Stimulated activated CD4-positive, alpha-beta T cell treated with anti-CD3 and anti-CD28 coated beads, Interleukin-15, amount 100 ng/mL, for 48 hours (primary cell): ENCODE measurements around the gene RNU6-1.

Experiments
- DNase-seq, 2 donors: peaks; one replicate each; pipeline ENCODE4 v3.0.0-alpha.2; 2020; ENCODE audit warnings: low read depth in 2 of 2

The RNU6-1 gene

GRCh38 chr15:67832897-67833709, 6.7 kb downstream of the RNU6-1 start:
- DNase-seq, result no peak

- DNase-seq, result no peak
Observed at GRCh38 chr15:67832031-67832551, 7.8 kb downstream of the RNU6-1 start.

DNA sequence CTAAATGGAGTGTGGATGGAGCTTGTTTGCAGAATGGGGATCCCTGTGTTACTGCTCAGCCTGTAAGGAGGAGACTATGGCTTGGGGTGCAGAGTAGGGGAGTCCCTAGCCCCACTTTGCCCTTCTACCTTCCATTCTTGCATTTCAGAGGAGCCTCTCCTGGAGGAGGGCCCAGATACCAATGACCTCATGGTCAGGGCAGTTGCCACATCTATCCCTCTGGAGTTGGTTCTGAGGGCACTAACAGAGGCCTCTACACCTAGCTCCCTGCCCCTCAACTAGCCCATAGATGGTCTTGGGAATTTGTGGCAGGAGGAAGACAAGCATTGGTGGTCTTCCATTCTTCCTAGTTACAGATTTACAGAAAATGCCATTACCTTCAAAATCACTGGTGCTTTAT, 8.5 kb downstream of the RNU6-1 start:
- no peak for DNase-seq

- DNase-seq, result no peak
Observed at GRCh38 chr15:67829647-67830504, 10.0 kb downstream of the RNU6-1 start.

GRCh38 chr15:67828969-67829646, 10.7 kb downstream of the RNU6-1 start:
- no peak for DNase-seq

DNA sequence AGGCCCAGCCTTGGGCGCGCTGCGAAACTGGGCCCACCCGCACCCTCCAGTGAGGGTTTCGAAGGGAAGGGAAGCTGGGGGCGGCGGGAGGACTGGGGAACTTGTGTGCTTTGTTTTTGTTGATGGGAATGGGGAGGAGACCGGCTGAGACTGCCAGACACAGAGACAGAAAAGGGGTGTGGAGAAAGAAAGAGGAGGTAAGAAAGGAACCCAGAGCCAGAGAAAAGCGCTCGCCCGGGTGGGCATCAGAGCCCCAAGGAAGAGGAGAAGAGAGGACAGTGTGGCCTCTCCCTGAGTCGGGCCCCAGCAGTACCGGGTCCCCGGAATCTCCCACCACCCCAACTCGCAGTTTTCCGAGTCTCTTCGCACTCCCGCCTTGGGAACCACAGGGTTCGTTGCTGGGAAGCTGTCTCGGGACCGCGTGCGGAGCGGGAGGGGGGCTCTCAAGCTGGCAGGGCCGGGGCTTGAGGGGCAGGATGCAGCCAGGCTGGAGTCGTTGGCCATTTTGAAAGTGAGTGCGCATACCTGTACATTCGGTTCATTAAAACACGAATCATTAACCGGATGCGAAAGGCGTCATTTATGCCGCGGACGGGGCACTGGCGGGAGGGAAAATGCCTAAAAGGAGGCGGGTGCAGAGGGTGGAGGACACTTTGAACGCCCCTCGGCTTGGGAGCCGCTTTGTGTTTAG, 11.4 kb downstream of the RNU6-1 start:
- DNase-seq, result no peak

GRCh38 chr15:67827562-67828277, 12.1 kb downstream of the RNU6-1 start:
- DNase-seq, result no peak

DNA sequence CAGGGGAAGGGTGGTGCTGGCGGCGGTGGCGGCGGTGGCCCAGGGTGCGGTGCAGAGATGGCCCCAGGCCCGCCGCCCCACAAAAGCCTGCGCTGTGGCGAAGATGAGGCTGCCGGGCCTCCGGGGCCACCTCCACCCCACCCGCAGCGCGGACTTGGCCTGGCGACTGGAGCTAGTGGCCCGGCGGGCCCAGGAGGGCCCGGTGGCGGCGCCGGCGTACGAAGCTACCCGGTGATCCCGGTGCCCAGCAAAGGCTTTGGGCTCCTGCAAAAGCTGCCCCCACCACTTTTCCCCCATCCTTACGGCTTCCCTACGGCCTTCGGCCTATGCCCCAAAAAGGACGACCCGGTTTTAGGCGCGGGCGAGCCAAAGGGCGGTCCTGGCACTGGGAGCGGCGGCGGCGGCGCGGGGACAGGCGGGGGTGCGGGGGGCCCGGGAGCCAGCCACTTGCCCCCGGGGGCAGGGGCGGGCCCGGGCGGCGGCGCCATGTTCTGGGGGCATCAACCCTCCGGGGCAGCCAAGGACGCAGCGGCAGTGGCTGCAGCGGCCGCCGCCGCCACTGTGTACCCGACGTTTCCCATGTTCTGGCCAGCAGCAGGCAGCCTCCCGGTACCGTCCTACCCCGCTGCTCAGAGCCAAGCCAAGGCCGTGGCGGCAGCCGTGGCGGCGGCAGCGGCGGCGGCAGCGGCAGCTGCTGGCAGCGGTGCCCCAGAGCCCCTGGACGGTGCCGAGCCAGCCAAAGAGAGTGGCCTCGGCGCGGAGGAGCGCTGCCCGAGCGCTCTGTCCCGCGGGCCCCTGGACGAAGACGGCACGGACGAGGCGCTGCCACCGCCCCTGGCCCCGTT, 12.9 kb downstream of the RNU6-1 start:
- no peak for DNase-seq

- DNase-seq, result no peak
Observed at GRCh38 chr15:67825881-67826716, 13.7 kb downstream of the RNU6-1 start.

- DNase-seq, result no peak
Observed at GRCh38 chr15:67824976-67825880, 14.6 kb downstream of the RNU6-1 start, which contains the start of gene SKOR1. Gene SKOR1, plus strand, starts transcription at chr15:67825509. Its CDS starts 94 bp downstream, at chr15:67825603.

DNA sequence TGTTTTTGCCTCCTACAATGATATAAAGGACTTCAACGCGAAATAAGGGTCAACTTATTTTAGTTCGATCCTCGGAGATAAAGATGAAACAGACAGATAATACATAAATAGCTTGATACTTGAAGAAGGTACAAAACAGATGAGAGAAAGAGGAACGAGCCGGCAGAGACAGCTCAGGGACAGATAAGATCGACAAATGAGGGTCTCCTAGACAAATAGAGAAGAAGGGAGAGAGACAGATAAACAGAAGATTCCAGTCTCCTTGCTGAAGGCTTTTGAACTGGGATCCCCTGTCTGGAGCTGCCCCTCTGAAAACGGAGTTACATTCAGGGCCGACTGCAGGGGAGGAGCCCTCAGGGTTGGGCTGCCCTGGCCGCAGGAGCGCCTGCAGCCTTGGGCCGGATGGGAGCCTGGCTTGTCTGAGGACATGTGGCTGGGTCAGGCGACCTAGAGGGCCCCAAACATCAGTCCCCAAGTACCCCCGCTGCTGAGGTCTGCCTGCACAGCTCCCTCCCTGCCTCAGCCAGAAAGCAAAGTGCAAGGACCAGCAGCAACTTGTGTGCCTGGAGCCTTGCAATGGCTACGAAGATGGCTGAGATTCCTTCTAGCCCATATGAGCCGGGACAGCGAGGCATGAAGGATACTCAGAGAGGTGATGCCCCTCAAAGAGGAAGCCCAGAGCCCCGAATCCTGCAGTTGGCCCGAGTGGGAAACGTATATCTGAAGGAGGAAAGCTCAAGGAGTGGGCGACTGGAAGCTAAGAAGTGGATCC, 15.5 kb downstream of the RNU6-1 start:
- DNase-seq, result no peak

DNA sequence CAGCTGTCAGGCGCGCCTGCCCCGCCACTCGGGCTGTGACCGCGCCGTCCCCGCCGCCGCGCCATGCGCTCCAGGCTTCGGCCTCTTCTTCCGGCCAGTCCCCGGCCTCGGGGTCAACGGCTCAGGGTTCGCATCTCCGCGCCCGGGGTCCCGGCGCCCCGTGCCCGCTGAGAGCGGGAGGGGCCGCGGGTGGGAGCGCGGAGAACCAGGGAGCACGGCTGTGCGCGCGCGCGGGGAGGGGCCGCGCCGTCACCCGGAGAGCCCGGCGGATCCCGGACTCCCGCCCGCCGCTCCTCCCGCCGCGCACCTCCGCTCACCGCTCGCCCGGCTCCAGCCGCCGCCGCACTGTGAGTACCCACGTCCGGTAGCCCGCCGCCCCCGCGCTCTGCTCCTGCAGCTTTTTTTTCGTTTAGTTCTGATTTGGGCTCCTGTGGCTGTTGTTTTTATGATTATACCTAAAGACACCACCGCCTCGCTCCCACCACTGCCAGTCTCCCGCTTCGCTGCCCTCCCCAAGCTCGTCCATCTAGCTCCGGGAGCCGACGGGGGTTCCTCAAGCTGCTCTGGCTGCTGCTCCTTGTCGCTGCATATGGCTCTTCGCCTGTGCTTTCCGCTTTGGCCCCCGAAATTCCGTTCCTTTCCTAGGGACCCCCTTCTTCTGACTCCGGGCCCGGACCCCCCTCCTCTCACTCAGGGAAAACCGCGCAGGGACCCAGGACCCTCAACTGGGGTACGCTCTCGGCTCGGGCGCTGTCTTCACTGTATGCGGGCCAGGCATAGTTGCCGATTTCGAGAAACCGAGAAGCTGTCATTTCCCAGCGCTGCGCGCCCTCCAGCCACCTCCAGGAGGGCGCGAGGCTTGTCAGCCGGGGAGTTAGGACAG, 16.3 kb downstream of the RNU6-1 start:
- DNase-seq, result no peak

DNA sequence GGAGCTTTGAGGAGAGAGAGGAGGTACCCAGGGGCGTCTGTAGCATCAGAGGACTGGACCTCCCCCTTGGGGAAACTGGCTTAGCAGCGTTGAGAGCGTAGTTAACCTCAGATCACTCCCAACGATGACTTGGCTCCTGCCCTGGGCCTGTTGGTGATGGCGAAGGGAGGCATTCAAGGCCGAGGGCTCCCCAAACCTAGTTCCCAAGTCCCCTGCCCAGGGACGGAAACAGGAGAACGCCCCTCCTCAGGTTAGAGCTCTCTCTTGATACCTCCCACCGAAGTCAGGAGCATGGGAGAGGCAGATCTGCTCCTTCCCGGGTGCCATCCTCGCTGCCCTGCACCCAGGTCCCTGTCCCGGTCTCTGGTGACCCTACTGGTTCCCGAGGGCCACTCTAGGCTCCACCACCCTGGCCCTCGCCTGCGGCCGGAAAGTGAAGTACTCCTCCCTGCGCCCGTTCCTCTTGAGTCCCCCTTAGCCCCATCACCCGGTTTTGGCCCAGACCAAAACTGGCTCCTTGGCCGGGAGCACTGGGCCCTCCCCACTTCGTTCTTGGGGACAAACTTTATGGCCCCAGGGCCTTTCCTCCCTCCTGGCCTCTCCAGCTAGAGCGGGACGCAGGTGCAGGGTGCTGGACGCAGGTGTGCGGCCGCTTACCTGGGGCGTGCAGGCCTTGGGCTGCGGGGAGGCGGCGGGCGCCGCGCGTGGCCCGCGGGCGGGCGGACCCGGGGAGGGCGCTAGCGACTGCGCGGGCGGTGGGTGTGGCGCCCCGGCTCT, 17.1 kb downstream of the RNU6-1 start:
- DNase-seq, result no peak

- DNase-seq, result no peak
Observed at GRCh38 chr15:67821784-67822440, 17.9 kb downstream of the RNU6-1 start.
